K562 (cell line): ENCODE measurements around the gene CRLF1. TPM values are rescaled to one million over a fixed set of nuclear protein-coding genes. Genes with fewer than 3 reads are reported as not detected.

Experiments used
- CSDE1 ChIP-seq, 2 experiments: fragments of 450-650 bp; IDR thresholded peaks; 2 replicates each; pipeline ENCODE4 v1.6.1; 2016; ENCODE audit warnings: mild to moderate bottlenecking in 1 of 2
- CXXC5 ChIP-seq: fragments of 250-450 bp; sonication (Bioruptor Pico); IDR thresholded peaks from 2 replicates; pipeline ENCODE4 v1.8.0; 2022; ENCODE audit warnings: inconsistent platforms, mild to moderate bottlenecking, moderate library complexity
- DDX20 ChIP-seq: fragments of 450-650 bp; IDR thresholded peaks from 2 replicates; pipeline ENCODE4 v1.6.1; 2016; ENCODE audit warnings: missing genetic modification characterization, low read depth, mild to moderate bottlenecking, missing compliant biosample characterization, moderate library complexity
- E2F5 ChIP-seq: sonication (generic); formaldehyde crosslinking; IDR thresholded peaks from 2 replicates; pipeline ENCODE4 v1.8.0; 2022; ENCODE audit warnings: mild to moderate bottlenecking, missing genetic modification reagents
- FOXA3 ChIP-seq, 2 experiments: fragments of 450-650 bp in 1 of 2; sonication (generic) in 1 of 2; formaldehyde crosslinking; IDR thresholded peaks in 1 of 2; conservative IDR thresholded peaks in 1 of 2; 2 replicates each; pipeline versions ENCODE4 v1.4.0 to v1.8.0; 2020 to 2022; ENCODE audit warnings: mild to moderate bottlenecking in 2 of 2, missing genetic modification reagents in 1 of 2
- GABPB1 ChIP-seq: sonication (generic); formaldehyde crosslinking; IDR thresholded peaks from 2 replicates; pipeline ENCODE4 v1.8.0; 2022; ENCODE audit warnings: mild to moderate bottlenecking, missing genetic modification reagents
- HDAC3 ChIP-seq: fragments of 450-650 bp; IDR thresholded peaks from 2 replicates; pipeline ENCODE4 v1.6.1; 2018; ENCODE audit warnings: borderline replicate concordance, mild to moderate bottlenecking, moderate library complexity; ENCODE audit not compliant: partially characterized antibody
- KDM2B ChIP-seq: fragments of 250-450 bp; sonication (Bioruptor Pico); IDR thresholded peaks from 2 replicates; pipeline ENCODE4 v1.8.0; 2021; ENCODE audit warnings: mild to moderate bottlenecking, moderate library complexity
- L3MBTL2 ChIP-seq: fragments of 450-650 bp; IDR thresholded peaks from 2 replicates; pipeline ENCODE4 v1.6.1; 2016; ENCODE audit warnings: mild to moderate bottlenecking, moderate library complexity
- MNT ChIP-seq, 2 experiments: fragments of 450-650 bp; conservative IDR thresholded peaks; 2 replicates each; pipeline ENCODE4 v1.6.1; 2017; ENCODE audit warnings: mild to moderate bottlenecking in 2 of 2, moderate library complexity in 2 of 2
- NKRF ChIP-seq: fragments of 450-650 bp; IDR thresholded peaks from 2 replicates; pipeline ENCODE4 v1.6.1; 2016; ENCODE audit warnings: borderline replicate concordance
- PHF21A ChIP-seq: fragments of 450-650 bp; IDR thresholded peaks from 2 replicates; pipeline ENCODE4 v1.6.1; 2017; ENCODE audit warnings: low read depth, borderline replicate concordance
- PTRF ChIP-seq: fragments of 450-650 bp; IDR thresholded peaks from 2 replicates; pipeline ENCODE4 v1.6.1; 2016; ENCODE audit warnings: mild to moderate bottlenecking, missing genetic modification characterization, missing compliant biosample characterization
- RNF2 ChIP-seq: sonication (generic); IDR thresholded peaks from 2 replicates; pipeline ENCODE4 v1.6.1; 2016
- SETDB1 ChIP-seq: IDR thresholded peaks from one replicate; pipeline ENCODE4 v1.6.1; 2012; ENCODE audit warnings: low read length, control low read depth, inconsistent platforms
- SPI1 ChIP-seq: IDR thresholded peaks from 2 replicates; pipeline ENCODE4 v1.6.1; 2011; ENCODE audit warnings: low read depth, low read length, control low read depth, borderline replicate concordance
- TAL1 ChIP-seq: fragments of 450-650 bp; IDR thresholded peaks from 2 replicates; pipeline ENCODE4 v1.6.1; 2016; ENCODE audit warnings: mild to moderate bottlenecking
- TCF15 ChIP-seq: fragments of 250-450 bp; sonication (Bioruptor Pico); IDR thresholded peaks from 2 replicates; pipeline ENCODE4 v1.8.0; 2022; ENCODE audit warnings: moderate library complexity, mild to moderate bottlenecking, inconsistent platforms
- THRAP3 ChIP-seq: fragments of 450-650 bp; IDR thresholded peaks from 2 replicates; pipeline ENCODE4 v1.6.1; 2016; ENCODE audit warnings: mild to moderate bottlenecking, inconsistent platforms, borderline replicate concordance
- TRIM28 ChIP-seq: fragments of 450-650 bp; IDR thresholded peaks from 2 replicates; pipeline ENCODE4 v1.6.1; 2017
- ZBTB43 ChIP-seq: sonication (generic); formaldehyde crosslinking; IDR thresholded peaks from 2 replicates; pipeline ENCODE4 v1.8.0; 2023; ENCODE audit warnings: mild to moderate bottlenecking, missing genetic modification reagents
- ZKSCAN3 ChIP-seq: fragments of 250-450 bp; sonication (Bioruptor Pico); IDR thresholded peaks from 2 replicates; pipeline ENCODE4 v1.4.0; 2020
- ZNF384 ChIP-seq: IDR thresholded peaks from 2 replicates; pipeline ENCODE4 v1.6.1; 2012; ENCODE audit warnings: low read depth, low read length, improper control_type of control experiment
- polyA plus RNA-seq, 8 experiments: library from polyadenylated mRNA; depleted of rRNA in 4 of 8; stranded (reverse) in 5 of 8; unstranded in 3 of 8; fragments of >200 nt; fragmentation: Nextera tagmentation in 2 of 8; fragmentation: Illumina TruSeq in 1 of 8; extraction: Ambion mirVana in 2 of 8; extraction: Trizol in 1 of 8; gene quantifications; 2 replicates each; pipeline versions ENCODE4 v1.2.1 to v1.2.3, GENCODE V29; 2011 to 2014; ENCODE audit warnings: inconsistent platforms in 1 of 8, missing spikeins in 1 of 8
- total RNA-seq, 7 experiments: library from RNA; depleted of rRNA in 6 of 7; stranded (reverse); fragments of >200 nt in 6 of 7; fragmentation: Illumina TruSeq in 2 of 7; extraction: Trizol in 2 of 7; gene quantifications; 2 replicates each; pipeline versions ENCODE4 v1.2.1 to v1.2.3, GENCODE V29; 2011 to 2021; ENCODE audit warnings: low replicate concordance in 1 of 7

Gene CRLF1
- total and polyA plus RNA-seq, 9 of the 15 experiments (the other 6 are each of a cell fraction or from before 2014, with no cell fraction given) = 0.85 to 3.6 (median 1.7) TPM

GRCh38 chr19:18571564-18572344 is 34.8 kb downstream of the CRLF1 start, which contains the start of gene UBA52 (continued):
- TF ChIP-seq PTRF (tag) (no peak), TCF15 (no peak), ZNF384 (peak; percentile 17; the same call in 1 of the 2 replicates), SETDB1 (no peak), HDAC3 (no peak), RNF2 (no peak), KDM2B (0 out of 2 replicates have a peak, but pooled peaks have one; percentile 27), CXXC5 (CRISPR knock-in tag) (peak; percentile 98), GABPB1 (peak; percentile 98), L3MBTL2 (peak; percentile 83; the same call in 1 of the 2 replicates), E2F5 (CRISPR knock-in tag) (no peak), TAL1 (no peak), MNT (conservative IDR thresholded peaks at IDR 0.05) (peak; percentile 100), FOXA3 (CRISPR knock-in tag; conservative IDR thresholded peaks at IDR 0.05 in 1 of 2, IDR thresholded peaks at IDR 0.05 in 1 of 2) (peak in 1 of 2 experiments; percentile 44; a peak in 2 of 4 replicates), CSDE1 (IDR thresholded peaks at IDR 0.05) (0 out of 4 replicates have a peak, but pooled peaks of 1 of the 2 experiments have one; percentile 22), DDX20 (tag) (no peak), PHF21A (no peak), ZKSCAN3 (CRISPR knock-in tag) (no peak), THRAP3 (no peak), TRIM28 (no peak), SPI1 (peak; percentile 51), NKRF (peak; percentile 90; the same call in 1 of the 2 replicates), ZBTB43 (CRISPR knock-in tag) (peak; percentile 27; the same call in 1 of the 2 replicates)
